CD14-positive monocyte (primary cell): Measurements from ENCODE around the gene UBE2I. TPM values are rescaled to one million over a fixed set of nuclear protein-coding genes. Genes with fewer than 3 reads are reported as not detected.

Experiments used
- DNase-seq, 3 donors: peaks; one replicate each; pipeline ENCODE4 v3.0.0-alpha.2; 2011 to 2022
- H2AFZ ChIP-seq: 2 replicates; pipeline ENCODE4 v1.6.0; 2012; ENCODE audit warnings: mild to moderate bottlenecking, low read depth, low read length, inconsistent platforms; ENCODE audit not compliant: insufficient read depth, poor library complexity, severe bottlenecking
- H3K27ac ChIP-seq, 2 donors: 1 replicate in 1 of 2; 2 replicates in 1 of 2; pipeline ENCODE4 v1.5.1; 2012 to 2013; ENCODE audit warnings: low read length in 2 of 2, control low read depth in 1 of 2, inconsistent platforms in 1 of 2, low read depth in 1 of 2, mild to moderate bottlenecking in 1 of 2
- H3K27me3 ChIP-seq, 2 donors: one replicate each; pipeline versions ENCODE4 v1.6.0 to v1.6.1; 2011 to 2013; ENCODE audit warnings: low read length in 2 of 2; ENCODE audit not compliant: control insufficient read depth in 2 of 2, insufficient read depth in 2 of 2
- H3K36me3 ChIP-seq, 2 donors: replicated peaks in 1 of 2; 1 replicate in 1 of 2; 2 replicates in 1 of 2; pipeline versions ENCODE4 v1.5.1 to v1.6.1; 2012 to 2013; ENCODE audit warnings: low read length in 2 of 2, control low read depth in 1 of 2, inconsistent platforms in 1 of 2, mild to moderate bottlenecking in 1 of 2; ENCODE audit not compliant: insufficient read depth in 2 of 2, control insufficient read depth in 1 of 2
- H3K4me1 ChIP-seq, 2 donors: 1 replicate in 1 of 2; 2 replicates in 1 of 2; pipeline versions ENCODE4 v1.5.1 to v1.6.1; 2012 to 2013; ENCODE audit warnings: low read length in 2 of 2, control low read depth in 1 of 2, inconsistent platforms in 1 of 2, mild to moderate bottlenecking in 1 of 2, moderate library complexity in 1 of 2; ENCODE audit not compliant: insufficient read depth in 2 of 2, control insufficient read depth in 1 of 2
- H3K4me2 ChIP-seq: replicated peaks from 2 replicates; pipeline ENCODE3; 2012; ENCODE audit warnings: low read length, moderate library complexity, mild to moderate bottlenecking; ENCODE audit not compliant: poor library complexity, severe bottlenecking; ENCODE audit errors: extremely low read depth
- H3K4me3 ChIP-seq, 3 experiments: fragments of 200-600 bp in 1 of 3; sonication (generic) in 1 of 3; replicated peaks in 1 of 3; 1 replicate in 2 of 3; 2 replicates in 1 of 3; pipeline ENCODE4 v1.5.1; 2011 to 2013; ENCODE audit warnings: low read length in 3 of 3, mild to moderate bottlenecking in 3 of 3, control low read depth in 2 of 3, low read depth in 2 of 3, inconsistent platforms in 1 of 3, moderate library complexity in 1 of 3
- H3K79me2 ChIP-seq: 2 replicates; pipeline ENCODE4 v1.6.0; 2012; ENCODE audit warnings: mild to moderate bottlenecking, control low read depth, inconsistent platforms, low read length, moderate library complexity; ENCODE audit not compliant: insufficient read depth
- H3K9ac ChIP-seq: 2 replicates; pipeline ENCODE4 v1.6.0; 2017; ENCODE audit warnings: low read length, mild to moderate bottlenecking; ENCODE audit not compliant: insufficient read depth, poor library complexity, severe bottlenecking
- H3K9me3 ChIP-seq, 2 donors: replicated peaks in 1 of 2; 1 replicate in 1 of 2; 2 replicates in 1 of 2; pipeline versions ENCODE4 v1.5.1 to v1.6.1; 2012 to 2013; ENCODE audit warnings: low read length in 2 of 2, control low read depth in 1 of 2; ENCODE audit not compliant: control insufficient read depth in 1 of 2, insufficient read depth in 1 of 2
- H4K20me1 ChIP-seq: 2 replicates; pipeline ENCODE4 v1.6.0; 2012; ENCODE audit warnings: mild to moderate bottlenecking, low read length, control low read depth, moderate library complexity; ENCODE audit not compliant: insufficient read depth
- H3K27ac Mint-ChIP-seq, 7 donors: one replicate each; pipeline ENCODE4 v1.8.0; 2020; ENCODE audit warnings: mild to moderate bottlenecking in 7 of 7, mixed read lengths in 7 of 7, moderate library complexity in 6 of 7, inconsistent platforms in 2 of 7
- H3K27me3 Mint-ChIP-seq, 3 donors: one replicate each; pipeline ENCODE4 v1.8.0; 2021 to 2022; ENCODE audit warnings: low read depth in 3 of 3, mild to moderate bottlenecking in 3 of 3, mixed read lengths in 3 of 3, moderate library complexity in 3 of 3, inconsistent platforms in 1 of 3
- H3K36me3 Mint-ChIP-seq, 2 donors: one replicate each; pipeline ENCODE4 v1.8.0; 2020; ENCODE audit warnings: mixed read lengths in 2 of 2, inconsistent platforms in 1 of 2, mild to moderate bottlenecking in 1 of 2
- H3K4me1 Mint-ChIP-seq: one replicate; pipeline ENCODE4 v1.8.0; 2020; ENCODE audit warnings: mild to moderate bottlenecking, mixed read lengths
- H3K4me3 Mint-ChIP-seq, 2 donors: one replicate each; pipeline ENCODE4 v1.8.0; 2020; ENCODE audit warnings: mild to moderate bottlenecking in 2 of 2, mixed read lengths in 2 of 2, moderate library complexity in 1 of 2
- H3K9me3 Mint-ChIP-seq, 7 donors: one replicate each; pipeline ENCODE4 v1.8.0; 2020 to 2022; ENCODE audit warnings: mixed read lengths in 7 of 7, mild to moderate bottlenecking in 6 of 7, moderate library complexity in 6 of 7, inconsistent platforms in 2 of 7
- CTCF ChIP-seq: fragments of 200-600 bp; IDR thresholded peaks from one replicate; pipeline ENCODE4 v1.8.0; 2022; ENCODE audit warnings: antibody characterized with exemption, mild to moderate bottlenecking
- WGBS: methylation state at CpG from one replicate; pipeline ENCODE4 v1.1.5; 2013; ENCODE audit warnings: missing lambda C conversion rate; ENCODE audit not compliant: insufficient coverage; 5-methylcytosine and 5-hydroxymethylcytosine counted together
- intact Hi-C, 2 donors: fragments of 100-400 bp; cut with micrococcal nuclease; formaldehyde crosslinking; loops; one replicate each; pipeline versions ENCODE4 v1.15.0 to v1.15.1; 2023
- polyA plus RNA-seq, 3 donors: library from polyadenylated mRNA; depleted of rRNA in 1 of 3; unstranded in 2 of 3; stranded (reverse) in 1 of 3; fragments of 300-500 nt in 2 of 3; fragments of >200 nt in 1 of 3; fragmentation: Illumina TruSeq in 2 of 3; gene quantifications; 1 replicate in 2 of 3; 2 replicates in 1 of 3; pipeline ENCODE4 v1.2.3, GENCODE V29; 2012 to 2021

Gene UBE2I
- polyA plus RNA-seq, 3 donors = 76.8 to 112 (median 88.8) TPM

GRCh38 chr16:1299012-1299867 is 10.2 kb upstream of the UBE2I start:
- no peaks in the 10 kb centered on the region for H3K36me3 ChIP-seq
- H3K4me3 ChIP-seq = no peak overlapping the region
- H2AFZ ChIP-seq = no peak overlapping the region
- peaks cover 0 to 11% of the 10 kb centered on the region in 2 donors for H3K27me3 ChIP-seq
- H3K9me3 ChIP-seq = no peaks in the 10 kb centered on the region
- Mint-ChIP-seq H3K9me3 (peaks cover 0 to 2% (median 0%) of the 10 kb centered on the region in 7 donors), H3K27ac (no peak overlapping the region), H3K36me3 (no peaks in the 10 kb centered on the region), H3K4me3 (peak overlapping the region in 1 of 2 donors; percentile 46), H3K27me3 (peaks cover 17 to 34% (median 23%) of the 10 kb centered on the region in 3 donors), H3K4me1 (peaks cover 16% of the 10 kb centered on the region)
- intact Hi-C loops = no loop called here
- no peak for TF ChIP-seq CTCF
- no peak overlapping the region for H3K4me2 ChIP-seq
- no peaks in the 10 kb centered on the region for H3K79me2 ChIP-seq
- H3K27ac ChIP-seq = no peak overlapping the region
- 92% methylated on average over 26 of the region's 31 CpGs for WGBS
- peaks cover 10% of the 10 kb centered on the region in 2 donors for H3K4me1 ChIP-seq
- DNase-seq = no peak
- no peaks in the 10 kb centered on the region for H4K20me1 ChIP-seq
- no peak overlapping the region for H3K9ac ChIP-seq

GRCh38 chr16:1299868-1300203 is 9.6 kb upstream of the UBE2I start:
- no peaks in the 10 kb centered on the region for H3K36me3 Mint-ChIP-seq
- H3K27ac Mint-ChIP-seq = no peak overlapping the region
- 92% methylated on average over 12 of the region's 12 CpGs for WGBS
- no peak overlapping the region for H3K4me3 ChIP-seq
- no peak overlapping the region for H2AFZ ChIP-seq
- intact Hi-C loops = loop anchor here in 1 of 2 donors (10.0 kb wide), 1 partner anchor 115 kb away; the partner anchor contains the start of gene UNKL
- no peaks in the 10 kb centered on the region for H4K20me1 ChIP-seq
- peaks cover 13 to 32% (median 23%) of the 10 kb centered on the region in 3 donors for H3K27me3 Mint-ChIP-seq
- DNase-seq = no peak
- H3K4me2 ChIP-seq = no peak overlapping the region
- peak overlapping the region in 1 of 2 donors; percentile 46 for H3K4me3 Mint-ChIP-seq
- no peak overlapping the region for H3K9ac ChIP-seq
- TF ChIP-seq CTCF = no peak
- peaks cover 0 to 11% of the 10 kb centered on the region in 2 donors for H3K27me3 ChIP-seq
- peaks cover 11 to 14% of the 10 kb centered on the region in 2 donors for H3K4me1 ChIP-seq
- H3K27ac ChIP-seq = no peak overlapping the region
- H3K9me3 Mint-ChIP-seq = peaks cover 0 to 2% (median 0%) of the 10 kb centered on the region in 7 donors
- H3K79me2 ChIP-seq = no peaks in the 10 kb centered on the region
- no peaks in the 10 kb centered on the region for H3K36me3 ChIP-seq
- peaks cover 21% of the 10 kb centered on the region for H3K4me1 Mint-ChIP-seq
- H3K9me3 ChIP-seq = no peaks in the 10 kb centered on the region
